ENCODE measurements around the gene MEPCE.

DNA sequence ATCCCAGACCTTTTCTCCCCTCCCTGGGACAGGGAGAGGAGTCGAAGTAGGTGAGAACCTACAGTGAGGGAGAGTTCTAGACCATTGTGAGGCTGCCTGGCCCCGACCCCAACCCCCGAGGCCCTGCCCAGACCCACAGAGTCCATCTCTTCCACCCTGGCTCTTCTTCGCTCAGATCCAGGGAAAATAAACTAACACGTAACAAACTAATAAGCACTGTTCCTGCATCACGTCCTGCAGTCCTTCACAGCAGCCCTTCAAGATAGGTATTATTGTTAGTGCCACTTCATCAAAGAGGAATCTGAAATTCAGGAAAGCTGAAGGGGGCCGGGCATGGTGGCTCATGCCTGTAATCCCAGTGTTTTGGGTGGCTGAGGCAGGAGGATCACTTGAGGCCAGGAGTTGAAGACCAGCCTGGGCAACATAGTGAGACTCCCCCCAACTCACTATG, 34.6 kb downstream of the MEPCE start, which contains the start of gene SPACDR:
- TF ChIP-seq, protein P1, sequence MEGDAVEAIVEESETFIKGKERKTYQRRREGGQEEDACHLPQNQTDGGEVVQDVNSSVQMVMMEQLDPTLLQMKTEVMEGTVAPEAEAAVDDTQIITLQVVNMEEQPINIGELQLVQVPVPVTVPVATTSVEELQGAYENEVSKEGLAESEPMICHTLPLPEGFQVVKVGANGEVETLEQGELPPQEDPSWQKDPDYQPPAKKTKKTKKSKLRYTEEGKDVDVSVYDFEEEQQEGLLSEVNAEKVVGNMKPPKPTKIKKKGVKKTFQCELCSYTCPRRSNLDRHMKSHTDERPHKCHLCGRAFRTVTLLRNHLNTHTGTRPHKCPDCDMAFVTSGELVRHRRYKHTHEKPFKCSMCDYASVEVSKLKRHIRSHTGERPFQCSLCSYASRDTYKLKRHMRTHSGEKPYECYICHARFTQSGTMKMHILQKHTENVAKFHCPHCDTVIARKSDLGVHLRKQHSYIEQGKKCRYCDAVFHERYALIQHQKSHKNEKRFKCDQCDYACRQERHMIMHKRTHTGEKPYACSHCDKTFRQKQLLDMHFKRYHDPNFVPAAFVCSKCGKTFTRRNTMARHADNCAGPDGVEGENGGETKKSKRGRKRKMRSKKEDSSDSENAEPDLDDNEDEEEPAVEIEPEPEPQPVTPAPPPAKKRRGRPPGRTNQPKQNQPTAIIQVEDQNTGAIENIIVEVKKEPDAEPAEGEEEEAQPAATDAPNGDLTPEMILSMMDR (conservative IDR thresholded peaks at IDR 0.05 in 1 of 2, IDR thresholded peaks at IDR 0.05 in 1 of 2; ENCODE audit: low read depth in 1 of 2, low read length in 2 of 2), result no peak
- no peak for TF ChIP-seq EZH2 (IDR thresholded peaks at IDR 0.05; ENCODE audit: low read length, missing control alignments)

Measured in fibroblast of lung (primary cell).